Pancreas (tissue), 10 donors: ENCODE data around the gene HEATR9. TPM values are rescaled to one million over a fixed set of nuclear protein-coding genes. Genes with fewer than 3 reads are reported as not detected.

Experiments
- ATAC-seq, 4 donors: fragments of 200-7000 bp; cut with Tn5 transposase; one replicate each; pipeline versions ENCODE4 v1.8.0 to v1.9.1; 2020; ENCODE audit warnings: mild to moderate bottlenecking in 4 of 4, moderate library complexity in 4 of 4
- DNase-seq, 6 donors: peaks; one replicate each; pipeline ENCODE4 v3.0.0-alpha.2; 2020
- FAIRE-seq: peaks from 2 replicates; lab custom pipeline; 2012; peaks lifted over from hg19 to GRCh38; lab: Jason Lieb, UNC
- H3K27ac ChIP-seq, 4 donors: fragments of 200-600 bp; sonication (generic); 1 replicate in 3 of 4; 2 replicates in 1 of 4; pipeline versions ENCODE4 v1.5.0 to v1.8.0; 2020
- H3K27me3 ChIP-seq, 4 donors: fragments of 200-600 bp; one replicate each; pipeline ENCODE4 v1.8.0; 2021
- H3K36me3 ChIP-seq, 3 donors: fragments of 200-600 bp; sonication (generic) in 1 of 3; one replicate each; pipeline versions ENCODE4 v1.5.0 to v1.8.0; 2020 to 2021
- H3K4me1 ChIP-seq, 3 donors: fragments of 200-600 bp; one replicate each; pipeline ENCODE4 v1.8.0; 2021
- H3K4me3 ChIP-seq, 4 donors: fragments of 200-600 bp; sonication (generic) in 2 of 4; one replicate each; pipeline versions ENCODE4 v1.5.0 to v1.8.0; 2020 to 2021
- H3K9me3 ChIP-seq, 4 donors: fragments of 200-600 bp; one replicate each; pipeline ENCODE4 v1.8.0; 2021
- CTCF ChIP-seq, 4 donors: fragments of 200-600 bp; sonication (generic) in 3 of 4; IDR thresholded peaks; one replicate each; pipeline versions ENCODE4 v1.5.0 to v1.8.0; 2021; ENCODE audit warnings: antibody characterized with exemption in 4 of 4
- WGBS, 2 donors: extraction: QIAGEN DNeasy Blood & Tissue Kit; methylation state at CpG; one replicate each; pipeline ENCODE4 v1.1.7; 2013; 5-methylcytosine and 5-hydroxymethylcytosine counted together
- intact Hi-C, 3 donors: fragments of 100-400 bp; cut with DNase I; formaldehyde crosslinking; loops; one replicate each; pipeline versions ENCODE4 v1.11.1 to v1.14.2; 2022
- polyA plus RNA-seq, 2 donors: library from polyadenylated mRNA; stranded (reverse); fragments of 200-250 nt; gene quantifications; one replicate each; pipeline ENCODE4 v1.2.3, GENCODE V29; 2013
- total RNA-seq, 6 donors: library from RNA; stranded (reverse); fragmentation: NEBNext Ultra II Directional in 4 of 6; extraction: Animal tissue kit (Norgen Biotek cat#: 25700) in 4 of 6; gene quantifications; one replicate each; pipeline versions ENCODE4 v1.2.1 to v1.2.4, GENCODE V29; 2021 to 2023
- donor health status: healthy with polysubstance abuse.
- donor health status: DM: no; HTN: no; CAD: no; lungs with moderate emphysema.
- donor health status: DM: no; HTN: no; CAD: no.
- donor health status: control.
- donor health status: control.
- donor health status: Bipolar disorder and iron deficiency.
- donor health status: DM: yes; HTN: yes; CAD: no.
- donor health status: DM: no; HTN: no; CAD: no.
- donor health status: DM: no; HTN: no; CAD: no.
- donor health status: DM: yes; HTN: yes; CAD: no.

HEATR9 gene
- total and polyA plus RNA-seq, 8 donors, result not detected

GRCh38 chr17:35912942-35913341 is 44.3 kb upstream of the HEATR9 start:
- no peak overlapping the region for H3K27ac ChIP-seq
- intact Hi-C loops, result no loop called here
- FAIRE-seq (no peak), ATAC-seq (no peak), DNase-seq (no peak)
- H3K27me3 ChIP-seq, result no peaks in the 10 kb centered on the region
- TF ChIP-seq CTCF (IDR thresholded peaks at IDR 0.05), result no peak
- 72 to 76% methylated on average over 2 of the region's 2 CpGs for WGBS, 2 donors
- no peaks in the 10 kb centered on the region for H3K9me3 ChIP-seq
- no peaks in the 10 kb centered on the region for H3K36me3 ChIP-seq
- no peak overlapping the region for H3K4me3 ChIP-seq
- H3K4me1 ChIP-seq, result no peaks in the 10 kb centered on the region

GRCh38 chr17:35912339-35912912 is 43.7 kb upstream of the HEATR9 start:
- Histone ChIP-seq H3K27me3 (no peaks in the 10 kb centered on the region), H3K4me3 (no peak overlapping the region), H3K27ac (no peak overlapping the region), H3K4me1 (no peaks in the 10 kb centered on the region), H3K9me3 (no peaks in the 10 kb centered on the region), H3K36me3 (no peaks in the 10 kb centered on the region)
- TF ChIP-seq CTCF (IDR thresholded peaks at IDR 0.05), result no peak
- no peak for FAIRE-seq
- intact Hi-C loops, result no loop called here
- 96 to 98% methylated on average over 3 of the region's 3 CpGs for WGBS, 2 donors
- no peak for ATAC-seq
- no peak for DNase-seq

- Histone ChIP-seq H3K4me1 (no peaks in the 10 kb centered on the region), H3K9me3 (no peaks in the 10 kb centered on the region), H3K4me3 (no peak overlapping the region), H3K36me3 (no peaks in the 10 kb centered on the region), H3K27ac (no peak overlapping the region), H3K27me3 (no peaks in the 10 kb centered on the region)
- intact Hi-C loops, result no loop called here
- WGBS, 2 donors, result 54 to 67% methylated on average over 3 of the region's 3 CpGs
- no peak for DNase-seq
- no peak for TF ChIP-seq CTCF (IDR thresholded peaks at IDR 0.05)
- ATAC-seq, result no peak
- no peak for FAIRE-seq
These were observed 40.7 kb upstream of the HEATR9 start for GRCh38 chr17:35909408-35909807.

GRCh38 chr17:35907691-35908090 is 39.0 kb upstream of the HEATR9 start:
- WGBS, 2 donors, result 46 to 68% methylated on average over 5 of the region's 5 CpGs
- no peak for FAIRE-seq
- H3K36me3 ChIP-seq, result no peaks in the 10 kb centered on the region

More at GRCh38 chr17:35907691-35908090, 39.0 kb upstream of the HEATR9 start:
- Histone ChIP-seq H3K9me3 (no peaks in the 10 kb centered on the region), H3K27me3 (no peaks in the 10 kb centered on the region), H3K27ac (no peak overlapping the region), H3K4me1 (no peaks in the 10 kb centered on the region), H3K4me3 (no peak overlapping the region)
- ATAC-seq (no peak), DNase-seq (no peak)
- no peak for TF ChIP-seq CTCF (IDR thresholded peaks at IDR 0.05)
- intact Hi-C loops, result no loop called here
